Hepatocyte (in vitro differentiated cells): ENCODE results near the gene F7.

ENCODE experiments used
- EZH2 ChIP-seq: fragments of 200-600 bp; sonication (generic); IDR thresholded peaks from 2 replicates; pipeline ENCODE4 v1.6.1; 2016; ENCODE audit warnings: antibody characterized with exemption, mild to moderate bottlenecking, borderline replicate concordance
- EZH2phosphoT487 ChIP-seq: fragments of 200-600 bp; sonication (generic); IDR thresholded peaks from one replicate; pipeline ENCODE4 v1.6.1; 2018; ENCODE audit warnings: antibody characterized with exemption, mild to moderate bottlenecking, low read depth, moderate library complexity; ENCODE audit not compliant: unreplicated experiment, severe bottlenecking
- TF ChIP-seq, protein P1 (sequence below): fragments of 200-600 bp; sonication (generic); IDR thresholded peaks from 2 replicates; pipeline ENCODE4 v1.5.1; 2016; ENCODE audit warnings: antibody characterized with exemption, mild to moderate bottlenecking; ENCODE audit not compliant: poor library complexity

DNA sequence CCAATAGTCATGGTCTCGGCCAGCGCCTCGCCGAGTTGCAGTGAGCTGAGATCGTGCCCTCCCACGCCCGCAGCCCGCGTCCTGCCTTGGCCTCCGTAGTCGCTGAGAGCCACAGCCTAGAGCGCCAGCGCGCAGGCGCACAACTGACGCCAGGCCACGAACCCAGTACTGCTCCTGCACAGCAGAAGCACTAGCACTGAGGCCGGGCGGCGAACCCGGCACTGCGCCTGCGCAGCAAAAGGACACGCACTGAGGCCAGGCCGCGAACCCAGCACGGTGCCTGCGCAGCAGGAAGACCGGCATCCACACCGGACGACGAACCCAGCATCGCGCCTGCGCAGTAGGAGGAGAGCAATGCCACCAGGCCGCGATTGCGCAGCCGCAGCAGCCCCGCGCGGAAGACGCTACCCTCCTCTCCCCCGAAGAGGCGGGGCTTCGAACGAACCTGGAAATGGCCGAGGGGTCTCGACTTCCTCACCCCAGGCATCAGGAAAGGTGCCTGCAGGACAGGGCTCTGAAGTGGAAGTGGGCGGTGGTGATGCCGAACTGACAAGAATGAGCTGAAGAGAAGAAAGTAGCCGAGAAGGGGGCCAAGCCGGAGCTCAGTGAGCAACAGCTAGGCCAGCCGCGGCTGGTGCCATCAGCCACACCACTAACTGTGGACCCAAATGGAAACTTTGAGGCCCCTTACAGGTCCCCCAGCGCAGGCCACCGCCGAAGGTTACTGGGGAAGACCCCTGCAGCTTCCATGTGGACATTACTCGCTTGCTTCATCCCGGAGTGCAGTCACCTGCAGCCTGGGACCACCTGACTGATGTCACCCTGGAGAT lies 24.5 kb downstream of the F7 start:
- TF ChIP-seq EZH2 (no peak), EZH2phosphoT487 (no peak)
- TF ChIP-seq, protein P1, sequence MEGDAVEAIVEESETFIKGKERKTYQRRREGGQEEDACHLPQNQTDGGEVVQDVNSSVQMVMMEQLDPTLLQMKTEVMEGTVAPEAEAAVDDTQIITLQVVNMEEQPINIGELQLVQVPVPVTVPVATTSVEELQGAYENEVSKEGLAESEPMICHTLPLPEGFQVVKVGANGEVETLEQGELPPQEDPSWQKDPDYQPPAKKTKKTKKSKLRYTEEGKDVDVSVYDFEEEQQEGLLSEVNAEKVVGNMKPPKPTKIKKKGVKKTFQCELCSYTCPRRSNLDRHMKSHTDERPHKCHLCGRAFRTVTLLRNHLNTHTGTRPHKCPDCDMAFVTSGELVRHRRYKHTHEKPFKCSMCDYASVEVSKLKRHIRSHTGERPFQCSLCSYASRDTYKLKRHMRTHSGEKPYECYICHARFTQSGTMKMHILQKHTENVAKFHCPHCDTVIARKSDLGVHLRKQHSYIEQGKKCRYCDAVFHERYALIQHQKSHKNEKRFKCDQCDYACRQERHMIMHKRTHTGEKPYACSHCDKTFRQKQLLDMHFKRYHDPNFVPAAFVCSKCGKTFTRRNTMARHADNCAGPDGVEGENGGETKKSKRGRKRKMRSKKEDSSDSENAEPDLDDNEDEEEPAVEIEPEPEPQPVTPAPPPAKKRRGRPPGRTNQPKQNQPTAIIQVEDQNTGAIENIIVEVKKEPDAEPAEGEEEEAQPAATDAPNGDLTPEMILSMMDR = no peak
